HepG2 (cell line): ENCODE measurements around the gene GPR22. TPM values are rescaled to one million over a fixed set of nuclear protein-coding genes. Genes with fewer than 3 reads are reported as not detected.

Experiments used
- ATAC-seq: fragments of 200-7000 bp; cut with Tn5 transposase; 3 replicates; pipeline ENCODE4 v1.9.1; 2020; ENCODE audit warnings: mild to moderate bottlenecking, moderate library complexity
- BruUV-seq: library from RNA; stranded (reverse); fragments of 400-500 nt; replicated peaks from 2 replicates; lab custom pipeline; 2021; lab: Mats Ljungman, UMichigan
- CTCF ChIA-PET: fragments of 300-600 bp; formaldehyde crosslinking; extraction: SDS; loops from one replicate; lab custom pipeline; 2021; ENCODE audit warnings: low total read pairs, inconsistent platforms, low intra/inter-chr PET ratio; lab: Yijun Ruan, JAX
- POLR2A ChIA-PET: fragments of 350-600 bp; sonication (Branson Sonifier 250); formaldehyde crosslinking; loops from one replicate; lab custom pipeline; 2020; ENCODE audit warnings: antibody characterized with exemption, inconsistent platforms; lab: Yijun Ruan, JAX
- DNase-seq: peaks from one replicate; pipeline ENCODE4 v3.0.0-alpha.2; 2015; ENCODE audit warnings: low spot score
- FAIRE-seq: peaks from 3 replicates; lab custom pipeline; 2011; peaks lifted over from hg19 to GRCh38; lab: Jason Lieb, UNC
- H2AFZ ChIP-seq: one replicate; pipeline ENCODE4 v1.6.1; 2011; ENCODE audit warnings: low read length, inconsistent platforms
- H3K27ac ChIP-seq: fragments of 300-600 bp; 3 replicates; pipeline ENCODE4 v1.8.0; 2011; ENCODE audit warnings: mixed run types, mild to moderate bottlenecking, mixed read lengths, low read length, inconsistent platforms; ENCODE audit not compliant: insufficient read depth; ENCODE audit errors: extremely low read length
- H3K27me3 ChIP-seq, 2 experiments: fragments of 200-600 bp in 1 of 2; 2 replicates in 1 of 2; 3 replicates in 1 of 2; pipeline versions ENCODE4 v1.6.0 to v1.8.0; 2011; ENCODE audit warnings: low read length in 2 of 2, mild to moderate bottlenecking in 2 of 2, moderate library complexity in 2 of 2, inconsistent platforms in 1 of 2; ENCODE audit not compliant: insufficient read depth in 2 of 2, control insufficient read depth in 1 of 2
- H3K36me3 ChIP-seq, 2 experiments: fragments of 200-600 bp in 1 of 2; replicated peaks in 1 of 2; 2 replicates in 1 of 2; 3 replicates in 1 of 2; pipeline versions ENCODE4 v1.5.1 to v1.8.0; 2011; ENCODE audit warnings: low read length in 2 of 2, inconsistent platforms in 1 of 2; ENCODE audit not compliant: insufficient read depth in 2 of 2, control insufficient read depth in 1 of 2
- H3K4me1 ChIP-seq: 2 replicates; pipeline ENCODE4 v1.5.1; 2012; ENCODE audit warnings: low read length, inconsistent platforms; ENCODE audit not compliant: insufficient read depth
- H3K4me2 ChIP-seq: 2 replicates; pipeline ENCODE4 v1.6.0; 2011; ENCODE audit warnings: low read depth, low read length, inconsistent platforms
- H3K4me3 ChIP-seq, 3 experiments: fragments of 200-600 bp in 1 of 3; sonication (generic), shearing (Covaris generic) in 1 of 3; replicated peaks in 1 of 3; 2 replicates each; pipeline ENCODE4 v1.5.1; 2011 to 2016; ENCODE audit warnings: low read length in 3 of 3, inconsistent platforms in 2 of 3, low read depth in 2 of 3, mild to moderate bottlenecking in 2 of 3, control low read depth in 1 of 3, mixed read lengths in 1 of 3; ENCODE audit not compliant: insufficient read depth in 1 of 3
- H3K79me2 ChIP-seq: one replicate; pipeline ENCODE4 v1.6.1; 2011; ENCODE audit warnings: low read length, inconsistent platforms; ENCODE audit not compliant: insufficient read depth
- H3K9ac ChIP-seq: 2 replicates; pipeline ENCODE4 v1.6.0; 2011; ENCODE audit warnings: mild to moderate bottlenecking, low read depth, low read length, inconsistent platforms; ENCODE audit not compliant: insufficient read depth
- H3K9me3 ChIP-seq: 2 replicates; pipeline ENCODE4 v1.5.1; 2012; ENCODE audit warnings: mild to moderate bottlenecking, low read length
- H4K20me1 ChIP-seq: 2 replicates; pipeline ENCODE4 v1.6.0; 2011; ENCODE audit warnings: inconsistent platforms, mild to moderate bottlenecking, low read length, moderate library complexity; ENCODE audit not compliant: insufficient read depth
- CEBPG ChIP-seq: IDR thresholded peaks from 2 replicates; pipeline ENCODE4 v1.6.1; 2016
- E2F1 ChIP-seq: sonication (generic); formaldehyde crosslinking; IDR thresholded peaks from 2 replicates; pipeline ENCODE4 v1.5.0; 2020; ENCODE audit warnings: missing genetic modification reagents
- FLYWCH1 ChIP-seq: sonication (generic); formaldehyde crosslinking; IDR thresholded peaks from 2 replicates; pipeline ENCODE4 v1.8.1; 2023; ENCODE audit warnings: mild to moderate bottlenecking, missing genetic modification reagents
- FOXK1 ChIP-seq: sonication (generic); formaldehyde crosslinking; IDR thresholded peaks from 2 replicates; pipeline ENCODE4 v1.4.0; 2020; ENCODE audit warnings: low read depth, missing genetic modification reagents, borderline replicate concordance
- HNRNPL ChIP-seq: fragments of 200-400 bp; formaldehyde crosslinking; IDR thresholded peaks from 2 replicates; pipeline ENCODE4 v1.6.1; 2017; ENCODE audit warnings: mild to moderate bottlenecking, low read depth, low read length
- MED1 ChIP-seq: sonication (generic); formaldehyde crosslinking; IDR thresholded peaks from 2 replicates; pipeline ENCODE4 v1.4.0; 2020; ENCODE audit warnings: missing genetic modification reagents
- NR2F6 ChIP-seq, 2 experiments: IDR thresholded peaks; 2 replicates each; pipeline ENCODE4 v1.6.1; 2016; ENCODE audit warnings: antibody characterized with exemption in 1 of 2, mild to moderate bottlenecking in 1 of 2
- PPARG ChIP-seq: conservative IDR thresholded peaks from 2 replicates; pipeline ENCODE4 v1.6.1; 2016; ENCODE audit warnings: missing biosample characterization, missing genetic modification reagents
- SIN3B ChIP-seq: fragments of 150-350 bp; IDR thresholded peaks from 2 replicates; pipeline ENCODE4 v1.6.1; 2014; ENCODE audit warnings: low read length
- TOE1 ChIP-seq: sonication (generic); formaldehyde crosslinking; IDR thresholded peaks from 2 replicates; pipeline ENCODE4 v1.4.0; 2020; ENCODE audit warnings: mild to moderate bottlenecking, missing genetic modification reagents
- YEATS4 ChIP-seq: sonication (generic); formaldehyde crosslinking; IDR thresholded peaks from 2 replicates; pipeline ENCODE4 v1.4.0; 2020; ENCODE audit warnings: missing genetic modification reagents, borderline replicate concordance
- ZC3H13 ChIP-seq: sonication (generic); formaldehyde crosslinking; IDR thresholded peaks from 2 replicates; pipeline ENCODE4 v1.8.1; 2023; ENCODE audit warnings: mild to moderate bottlenecking, missing genetic modification reagents, moderate library complexity
- ZKSCAN5 ChIP-seq: sonication (generic); formaldehyde crosslinking; IDR thresholded peaks from 2 replicates; pipeline ENCODE4 v1.5.1; 2020; ENCODE audit warnings: mild to moderate bottlenecking, missing genetic modification reagents
- ZNF383 ChIP-seq: sonication (generic); formaldehyde crosslinking; IDR thresholded peaks from 2 replicates; pipeline ENCODE4 v1.4.0; 2020; ENCODE audit warnings: missing genetic modification reagents, mild to moderate bottlenecking, borderline replicate concordance
- ZNF558 ChIP-seq: sonication (generic); formaldehyde crosslinking; IDR thresholded peaks from 2 replicates; pipeline ENCODE4 v1.9.0; 2022; ENCODE audit warnings: mild to moderate bottlenecking, missing genetic modification reagents, borderline replicate concordance
- ZNF562 ChIP-seq: sonication (generic); formaldehyde crosslinking; IDR thresholded peaks from 2 replicates; pipeline ENCODE4 v1.8.0; 2022; ENCODE audit warnings: missing genetic modification reagents, borderline replicate concordance
- ZNF564 ChIP-seq: sonication (generic); formaldehyde crosslinking; IDR thresholded peaks from 2 replicates; pipeline ENCODE4 v1.8.1; 2023; ENCODE audit warnings: mild to moderate bottlenecking, missing genetic modification reagents
- ZNF660 ChIP-seq: sonication (generic); formaldehyde crosslinking; IDR thresholded peaks from 2 replicates; pipeline ENCODE4 v1.5.1; 2020; ENCODE audit warnings: mild to moderate bottlenecking, low read depth, missing genetic modification reagents, borderline replicate concordance
- ZNF879 ChIP-seq: sonication (generic); formaldehyde crosslinking; IDR thresholded peaks from 2 replicates; pipeline ENCODE4 v1.8.1; 2023; ENCODE audit warnings: missing genetic modification reagents
- WGBS: methylation state at CpG from one replicate; pipeline ENCODE4 v1.1.6; 2017; ENCODE audit warnings: low lambda C conversion rate; 5-methylcytosine and 5-hydroxymethylcytosine counted together
- in situ Hi-C: cut with HindIII; loops from 2 replicates; pipeline ENCODE4 v1.10.0; 2017; ENCODE audit warnings: low pct_unique_long_range_greater_than_20kb; ENCODE audit not compliant: extremely low pct_ligation_motif_present
- intact Hi-C: fragments of 100-400 bp; cut with micrococcal nuclease; formaldehyde crosslinking; loops from one replicate; pipeline ENCODE4 v1.10.0; 2022; ENCODE audit not compliant: unreplicated experiment
- polyA plus RNA-seq, 8 experiments: library from polyadenylated mRNA; depleted of rRNA in 3 of 8; stranded (reverse) in 7 of 8; unstranded in 1 of 8; fragments of >200 nt; fragmentation: Illumina TruSeq in 4 of 8; extraction: Trizol in 4 of 8; gene quantifications; 2 replicates each; pipeline versions ENCODE4 v1.2.1 to v1.2.3, GENCODE V29; 2011 to 2016; ENCODE audit warnings: low read depth in 4 of 8, missing spikeins in 1 of 8, mixed read lengths in 1 of 8; ENCODE audit not compliant: insufficient read depth in 1 of 8
- total RNA-seq, 5 experiments: library from RNA; depleted of rRNA; stranded (reverse); fragments of >200 nt; fragmentation: Illumina TruSeq; extraction: Trizol; gene quantifications; 2 replicates each; pipeline ENCODE4 v1.2.3, GENCODE V29; 2016; ENCODE audit warnings: low read depth in 1 of 5
- TF ChIP-seq, protein P1 (sequence below): sonication (generic); formaldehyde crosslinking; IDR thresholded peaks from 2 replicates; pipeline ENCODE4 v1.5.0; 2020; ENCODE audit warnings: mild to moderate bottlenecking, missing genetic modification reagents
- TF ChIP-seq, protein P2 (sequence below): sonication (generic); formaldehyde crosslinking; IDR thresholded peaks from 2 replicates; pipeline ENCODE4 v1.4.0; 2020; ENCODE audit warnings: mild to moderate bottlenecking, missing genetic modification reagents

Gene GPR22
- total and polyA plus RNA-seq, 2 of the 13 experiments (the other 11 are each of a cell fraction or from before 2014, with no cell fraction given), result not detected

GRCh38 chr7:107427462-107427861 lies 42.4 kb upstream of the GPR22 start (continued):
- TF ChIP-seq SIN3B, result no peak
- TF ChIP-seq, protein P1, sequence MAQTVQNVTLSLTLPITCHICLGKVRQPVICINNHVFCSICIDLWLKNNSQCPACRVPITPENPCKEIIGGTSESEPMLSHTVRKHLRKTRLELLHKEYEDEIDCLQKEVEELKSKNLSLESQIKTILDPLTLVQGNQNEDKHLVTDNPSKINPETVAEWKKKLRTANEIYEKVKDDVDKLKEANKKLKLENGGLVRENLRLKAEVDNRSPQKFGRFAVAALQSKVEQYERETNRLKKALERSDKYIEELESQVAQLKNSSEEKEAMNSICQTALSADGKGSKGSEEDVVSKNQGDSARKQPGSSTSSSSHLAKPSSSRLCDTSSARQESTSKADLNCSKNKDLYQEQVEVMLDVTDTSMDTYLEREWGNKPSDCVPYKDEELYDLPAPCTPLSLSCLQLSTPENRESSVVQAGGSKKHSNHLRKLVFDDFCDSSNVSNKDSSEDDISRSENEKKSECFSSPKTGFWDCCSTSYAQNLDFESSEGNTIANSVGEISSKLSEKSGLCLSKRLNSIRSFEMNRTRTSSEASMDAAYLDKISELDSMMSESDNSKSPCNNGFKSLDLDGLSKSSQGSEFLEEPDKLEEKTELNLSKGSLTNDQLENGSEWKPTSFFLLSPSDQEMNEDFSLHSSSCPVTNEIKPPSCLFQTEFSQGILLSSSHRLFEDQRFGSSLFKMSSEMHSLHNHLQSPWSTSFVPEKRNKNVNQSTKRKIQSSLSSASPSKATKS (CRISPR knock-in tag), result no peak
- TF ChIP-seq ZNF558, result no peak
- TF ChIP-seq CEBPG (CRISPR knock-in tag), result no peak
- no peak for TF ChIP-seq E2F1 (CRISPR knock-in tag)
- TF ChIP-seq YEATS4, result no peak
- no peak for TF ChIP-seq ZNF660 (CRISPR knock-in tag)
- TF ChIP-seq ZNF564 (CRISPR knock-in tag), result no peak

GRCh38 chr7:107428642-107429041 lies 41.2 kb upstream of the GPR22 start:
- no peak overlapping the region for H3K9ac ChIP-seq
- no peak overlapping the region for H3K27ac ChIP-seq
- DNase-seq (no peak), FAIRE-seq (no peak), ATAC-seq (no peak)
- WGBS, result 100% methylated on average over 1 of the region's 1 CpG
- BruUV-seq, result no TSS peak
- H3K36me3 ChIP-seq, result peaks cover 0 to 8% of the 10 kb centered on the region in 2 experiments; a peak in 1 of 5 replicates
- ChIA-PET CTCF (no interaction called here), POLR2A (no interaction called here)
- no peaks in the 10 kb centered on the region for H3K9me3 ChIP-seq
- H4K20me1 ChIP-seq, result no peaks in the 10 kb centered on the region
- no peak overlapping the region for H3K4me2 ChIP-seq
- H3K4me1 ChIP-seq, result no peaks in the 10 kb centered on the region
- no peaks in the 10 kb centered on the region for H3K27me3 ChIP-seq
- no peak for TF ChIP-seq ZC3H13
- no peak for TF ChIP-seq PPARG (CRISPR knock-in tag)
- TF ChIP-seq FOXK1 (CRISPR knock-in tag), result no peak
- TF ChIP-seq MED1, result no peak
- no peak for TF ChIP-seq FLYWCH1
- TF ChIP-seq ZKSCAN5 (CRISPR knock-in tag), result no peak
- no peak for TF ChIP-seq ZNF383
- TF ChIP-seq, protein P2, sequence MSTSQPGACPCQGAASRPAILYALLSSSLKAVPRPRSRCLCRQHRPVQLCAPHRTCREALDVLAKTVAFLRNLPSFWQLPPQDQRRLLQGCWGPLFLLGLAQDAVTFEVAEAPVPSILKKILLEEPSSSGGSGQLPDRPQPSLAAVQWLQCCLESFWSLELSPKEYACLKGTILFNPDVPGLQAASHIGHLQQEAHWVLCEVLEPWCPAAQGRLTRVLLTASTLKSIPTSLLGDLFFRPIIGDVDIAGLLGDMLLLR (CRISPR knock-in tag), result no peak
- TF ChIP-seq NR2F6 (IDR thresholded peaks at IDR 0.05), result no peak
- TF ChIP-seq NR2F6 (CRISPR knock-in tag; IDR thresholded peaks at IDR 0.05), result no peak
- no peak for TF ChIP-seq TOE1
- no peak for TF ChIP-seq ZNF562 (CRISPR knock-in tag)
- no peak for TF ChIP-seq ZNF879 (CRISPR knock-in tag)
- no peak for TF ChIP-seq HNRNPL
- H3K79me2 ChIP-seq, result no peaks in the 10 kb centered on the region
- H2AFZ ChIP-seq, result no peak overlapping the region
- H3K4me3 ChIP-seq, result no peak overlapping the region
- intact Hi-C loops, result no loop called here
- in situ Hi-C loops, result no loop called here
